HCT116 (cell line): Measurements from ENCODE around the gene GALNS. TPM values are rescaled to one million over a fixed set of nuclear protein-coding genes. Genes with fewer than 3 reads are reported as not detected.

ENCODE experiments used
- ATAC-seq: fragments of 200-7000 bp; cut with Tn5 transposase; 2 replicates; pipeline ENCODE4 v1.9.1; 2020; ENCODE audit warnings: mild to moderate bottlenecking, moderate library complexity
- BruUV-seq: library from RNA; stranded (reverse); fragments of 400-500 nt; replicated peaks from 2 replicates; lab custom pipeline; 2021; lab: Mats Ljungman, UMichigan
- CTCF ChIA-PET: fragments of 300-600 bp; sonication (Branson Sonifier 250); formaldehyde crosslinking; loops from one replicate; lab custom pipeline; 2021; ENCODE audit warnings: antibody characterized with exemption; lab: Charles Lee
- POLR2A ChIA-PET: fragments of 300-600, 350-600 bp; sonication (Branson Sonifier 250); formaldehyde crosslinking; loops from one replicate; lab custom pipeline; 2021; ENCODE audit warnings: antibody characterized with exemption; lab: Charles Lee
- RAD21 ChIA-PET, 2 experiments: fragments of 300-600 bp; sonication (Branson Sonifier 250); formaldehyde crosslinking; loops; one replicate each; lab custom pipeline; 2023; ENCODE audit warnings: low total read pairs in 2 of 2; ENCODE audit not compliant: uncharacterized antibody in 2 of 2, unreplicated experiment in 2 of 2, low non-redundant PET in 1 of 2; lab: Charles Lee
- DNase-seq: peaks from one replicate; pipeline ENCODE4 v3.0.0-alpha.2; 2010; ENCODE audit warnings: low read depth, low spot score
- H2AFZ ChIP-seq: fragments of 200-600 bp; shearing (Covaris generic), sonication (generic); 2 replicates; pipeline ENCODE4 v1.6.1; 2017; ENCODE audit warnings: low read depth, mixed run types, mixed read lengths, antibody characterized with exemption, low read length; ENCODE audit not compliant: poor library complexity, severe bottlenecking
- H3K27ac ChIP-seq: 2 replicates; pipeline ENCODE4 v1.5.1; 2012; ENCODE audit warnings: low read depth, low read length
- H3K27me3 ChIP-seq: fragments of 200-600 bp; sonication (generic); 2 replicates; pipeline ENCODE4 v1.6.1; 2016; ENCODE audit warnings: mixed run types, low read length, mixed read lengths; ENCODE audit not compliant: insufficient read depth
- H3K36me3 ChIP-seq, 2 experiments: fragments of 200-500 bp in 1 of 2; fragments of 200-600 bp in 1 of 2; sonication (Bioruptor generic) in 1 of 2; sonication (generic) in 1 of 2; 2 replicates each; pipeline versions ENCODE4 v1.5.1 to v1.6.1; 2014 to 2016; ENCODE audit warnings: low read length in 2 of 2, inconsistent platforms in 1 of 2, mixed read lengths in 1 of 2, mixed run types in 1 of 2; ENCODE audit not compliant: insufficient read depth in 2 of 2, control insufficient read depth in 1 of 2
- H3K4me1 ChIP-seq, 2 experiments: fragments of 200-600 bp in 1 of 2; sonication (generic) in 1 of 2; 2 replicates each; pipeline versions ENCODE4 v1.5.1 to v1.6.1; 2012 to 2017; ENCODE audit warnings: low read length in 2 of 2, inconsistent platforms in 1 of 2, mild to moderate bottlenecking in 1 of 2, mixed read lengths in 1 of 2, mixed run types in 1 of 2, moderate library complexity in 1 of 2; ENCODE audit not compliant: insufficient read depth in 2 of 2, control insufficient read depth in 1 of 2
- H3K4me2 ChIP-seq: fragments of 200-600 bp; sonication (generic); 2 replicates; pipeline ENCODE4 v1.6.1; 2017; ENCODE audit warnings: mixed run types, low read length, mixed read lengths
- H3K4me3 ChIP-seq, 2 experiments: fragments of 200-600 bp in 1 of 2; sonication (generic) in 1 of 2; replicated peaks in 1 of 2; 2 replicates each; pipeline ENCODE4 v1.5.1; 2011 to 2016; ENCODE audit warnings: low read length in 2 of 2, control low read depth in 1 of 2, low read depth in 1 of 2, mild to moderate bottlenecking in 1 of 2, mixed read lengths in 1 of 2, mixed run types in 1 of 2
- H3K79me2 ChIP-seq: fragments of 200-600 bp; sonication (generic); 2 replicates; pipeline ENCODE4 v1.6.1; 2017; ENCODE audit warnings: mild to moderate bottlenecking, mixed run types, low read length, moderate library complexity, mixed read lengths; ENCODE audit not compliant: insufficient read depth
- H3K9ac ChIP-seq: fragments of 200-600 bp; sonication (generic); 2 replicates; pipeline ENCODE4 v1.6.1; 2016; ENCODE audit warnings: low read length, mixed read lengths
- H3K9me2 ChIP-seq: fragments of 200-600 bp; sonication (generic), shearing (Covaris generic); 2 replicates; pipeline ENCODE4 v1.6.1; 2017; ENCODE audit warnings: mixed run types, mild to moderate bottlenecking, moderate library complexity; ENCODE audit not compliant: insufficient read depth
- H3K9me3 ChIP-seq, 2 experiments: fragments of 200-500 bp in 1 of 2; fragments of 200-600 bp in 1 of 2; sonication (Bioruptor generic) in 1 of 2; sonication (generic) in 1 of 2; 2 replicates each; pipeline ENCODE4 v1.6.1; 2014 to 2017; ENCODE audit warnings: low read length in 2 of 2, mixed read lengths in 2 of 2, inconsistent platforms in 1 of 2, low read depth in 1 of 2, mild to moderate bottlenecking in 1 of 2, mixed run types in 1 of 2, moderate library complexity in 1 of 2; ENCODE audit not compliant: control insufficient read depth in 1 of 2, insufficient read depth in 1 of 2
- H4K20me1 ChIP-seq: fragments of 200-600 bp; sonication (generic), shearing (Covaris generic); 2 replicates; pipeline ENCODE4 v1.6.1; 2017; ENCODE audit warnings: mixed run types, mild to moderate bottlenecking, moderate library complexity; ENCODE audit not compliant: insufficient read depth
- CEBPB ChIP-seq: IDR thresholded peaks from 2 replicates; pipeline ENCODE4 v1.6.1; 2012; ENCODE audit warnings: low read depth
- FOSL1 ChIP-seq: IDR thresholded peaks from 2 replicates; pipeline ENCODE4 v1.6.1; 2012; ENCODE audit warnings: low read depth
- POLR2AphosphoS5 ChIP-seq: IDR thresholded peaks from 2 replicates; pipeline ENCODE4 v1.6.1; 2011; ENCODE audit warnings: mild to moderate bottlenecking, low read depth, low read length, moderate library complexity
- SRF ChIP-seq: IDR thresholded peaks from 2 replicates; pipeline ENCODE4 v1.6.1; 2012; ENCODE audit warnings: low read depth
- TCF7L2 ChIP-seq: IDR thresholded peaks from 2 replicates; pipeline ENCODE4 v1.7.0; 2011; ENCODE audit warnings: borderline replicate concordance, inconsistent platforms; ENCODE audit not compliant: insufficient read depth, insufficient read length; ENCODE audit errors: extremely low read depth
- ZFX ChIP-seq: fragments of 450-650 bp; IDR thresholded peaks from 2 replicates; pipeline ENCODE4 v1.6.1; 2017
- intact Hi-C: fragments of 100-400 bp; cut with micrococcal nuclease; formaldehyde crosslinking; loops from 2 replicates; pipeline ENCODE4 v1.10.0; 2022
- total RNA-seq: library from RNA; stranded (reverse); gene quantifications from one replicate; pipeline ENCODE4 v1.2.1, GENCODE V29; 2021; ENCODE audit not compliant: unreplicated experiment
- TF ChIP-seq, protein P1 (sequence below): IDR thresholded peaks from 2 replicates; pipeline ENCODE4 v1.6.1; 2012; ENCODE audit warnings: low read depth

The GALNS gene
- total RNA-seq, 1 experiment from 2014 or later = 44.6 TPM

DNA sequence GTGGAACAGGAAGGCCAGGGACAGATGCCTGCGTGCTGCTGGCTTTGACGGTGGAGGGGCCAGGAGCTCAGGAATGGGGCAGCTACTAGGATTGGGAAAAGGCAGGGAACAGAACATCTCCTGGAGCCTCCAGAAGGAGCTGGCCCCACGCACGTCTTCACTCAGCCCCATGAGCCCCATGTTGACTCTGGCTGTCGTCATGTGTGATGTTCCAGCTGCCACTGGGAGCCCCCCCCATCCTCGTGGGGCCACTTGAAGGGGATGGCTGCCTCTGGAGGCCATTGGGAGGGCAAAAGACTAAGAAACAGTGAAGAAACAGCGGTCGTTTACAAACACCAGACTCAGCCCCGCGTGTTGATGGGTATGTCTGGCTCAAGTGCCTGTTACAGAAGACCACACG lies 26.5 kb downstream of the GALNS start:
- H3K4me1 ChIP-seq = peaks cover 0 to 4% of the 10 kb centered on the region in 2 experiments; a peak in 1 of 4 replicates
- no peaks in the 10 kb centered on the region for H3K36me3 ChIP-seq
- H3K9me2 ChIP-seq = no peaks in the 10 kb centered on the region
- H3K9ac ChIP-seq = no peak overlapping the region
- no peak overlapping the region for H3K4me2 ChIP-seq
- no peaks in the 10 kb centered on the region for H3K27me3 ChIP-seq
- no peak overlapping the region for H2AFZ ChIP-seq
- ChIA-PET CTCF (no interaction called here), RAD21 (no interaction called here), POLR2A (no interaction called here)
- H3K27ac ChIP-seq = no peak overlapping the region
- no peaks in the 10 kb centered on the region for H3K9me3 ChIP-seq
- ATAC-seq = no peak
- no TSS peak for BruUV-seq
- intact Hi-C loops = no loop called here
- DNase-seq = no peak
- no peak for TF ChIP-seq SRF
- TF ChIP-seq CEBPB = no peak
- no peak for TF ChIP-seq FOSL1
- no peak for TF ChIP-seq ZFX
- TF ChIP-seq TCF7L2 = no peak
- TF ChIP-seq POLR2AphosphoS5 = no peak
- H4K20me1 ChIP-seq = no peaks in the 10 kb centered on the region
- H3K79me2 ChIP-seq = no peaks in the 10 kb centered on the region
- H3K4me3 ChIP-seq = no peak overlapping the region

DNA sequence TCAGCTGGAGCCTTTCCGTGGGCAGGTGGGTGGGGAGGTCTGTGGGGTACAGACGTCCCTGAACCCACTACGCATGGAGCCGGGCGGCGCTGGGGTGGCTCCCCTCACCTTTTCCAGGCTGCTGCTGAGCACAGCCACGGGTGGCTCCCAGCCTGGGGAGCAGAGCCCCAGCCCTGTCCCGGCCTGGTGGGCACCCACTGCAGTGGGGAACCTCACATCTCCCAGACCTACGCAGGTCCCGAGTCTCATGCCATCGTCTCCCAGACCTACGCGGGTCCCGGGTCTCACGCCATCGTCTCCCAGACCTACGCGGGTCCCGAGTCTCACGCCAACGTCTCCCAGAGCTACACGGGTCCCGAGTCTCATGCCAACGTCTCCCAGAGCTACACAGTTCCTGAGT lies 28.0 kb downstream of the GALNS start:
- H2AFZ ChIP-seq = no peak overlapping the region
- intact Hi-C loops = no loop called here
- no peaks in the 10 kb centered on the region for H4K20me1 ChIP-seq
- ChIA-PET POLR2A (no interaction called here), CTCF (no interaction called here), RAD21 (no interaction called here)
- H3K4me1 ChIP-seq = peaks cover 0 to 4% of the 10 kb centered on the region in 2 experiments; a peak in 1 of 4 replicates
- H3K27ac ChIP-seq = no peak overlapping the region
- no peak overlapping the region for H3K4me3 ChIP-seq
- H3K79me2 ChIP-seq = no peaks in the 10 kb centered on the region
- H3K4me2 ChIP-seq = no peak overlapping the region
- TF ChIP-seq, protein P1, sequence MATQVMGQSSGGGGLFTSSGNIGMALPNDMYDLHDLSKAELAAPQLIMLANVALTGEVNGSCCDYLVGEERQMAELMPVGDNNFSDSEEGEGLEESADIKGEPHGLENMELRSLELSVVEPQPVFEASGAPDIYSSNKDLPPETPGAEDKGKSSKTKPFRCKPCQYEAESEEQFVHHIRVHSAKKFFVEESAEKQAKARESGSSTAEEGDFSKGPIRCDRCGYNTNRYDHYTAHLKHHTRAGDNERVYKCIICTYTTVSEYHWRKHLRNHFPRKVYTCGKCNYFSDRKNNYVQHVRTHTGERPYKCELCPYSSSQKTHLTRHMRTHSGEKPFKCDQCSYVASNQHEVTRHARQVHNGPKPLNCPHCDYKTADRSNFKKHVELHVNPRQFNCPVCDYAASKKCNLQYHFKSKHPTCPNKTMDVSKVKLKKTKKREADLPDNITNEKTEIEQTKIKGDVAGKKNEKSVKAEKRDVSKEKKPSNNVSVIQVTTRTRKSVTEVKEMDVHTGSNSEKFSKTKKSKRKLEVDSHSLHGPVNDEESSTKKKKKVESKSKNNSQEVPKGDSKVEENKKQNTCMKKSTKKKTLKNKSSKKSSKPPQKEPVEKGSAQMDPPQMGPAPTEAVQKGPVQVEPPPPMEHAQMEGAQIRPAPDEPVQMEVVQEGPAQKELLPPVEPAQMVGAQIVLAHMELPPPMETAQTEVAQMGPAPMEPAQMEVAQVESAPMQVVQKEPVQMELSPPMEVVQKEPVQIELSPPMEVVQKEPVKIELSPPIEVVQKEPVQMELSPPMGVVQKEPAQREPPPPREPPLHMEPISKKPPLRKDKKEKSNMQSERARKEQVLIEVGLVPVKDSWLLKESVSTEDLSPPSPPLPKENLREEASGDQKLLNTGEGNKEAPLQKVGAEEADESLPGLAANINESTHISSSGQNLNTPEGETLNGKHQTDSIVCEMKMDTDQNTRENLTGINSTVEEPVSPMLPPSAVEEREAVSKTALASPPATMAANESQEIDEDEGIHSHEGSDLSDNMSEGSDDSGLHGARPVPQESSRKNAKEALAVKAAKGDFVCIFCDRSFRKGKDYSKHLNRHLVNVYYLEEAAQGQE = no peak
- TF ChIP-seq ZFX = no peak
- H3K9ac ChIP-seq = no peak overlapping the region
- no peaks in the 10 kb centered on the region for H3K9me3 ChIP-seq
- no peaks in the 10 kb centered on the region for H3K36me3 ChIP-seq
- DNase-seq (no peak), ATAC-seq (no peak)
- H3K9me2 ChIP-seq = no peaks in the 10 kb centered on the region
- H3K27me3 ChIP-seq = no peaks in the 10 kb centered on the region
- no TSS peak for BruUV-seq
